HEK293 (cell line): ENCODE results near the gene SLU7.
A peak's percentile ranks its signal among the peaks of the same experiment; 100 is the strongest.

Experiments
- CTCF ChIA-PET: fragments of 350-600 bp; formaldehyde crosslinking; extraction: SDS; loops from one replicate; lab custom pipeline; 2021; ENCODE audit warnings: antibody characterized with exemption; lab: Yijun Ruan, JAX
- POLR2A ChIA-PET: fragments of 300-600 bp; formaldehyde crosslinking; extraction: SDS; loops from one replicate; lab custom pipeline; 2020; ENCODE audit warnings: antibody characterized with exemption, inconsistent platforms; lab: Yijun Ruan, JAX
- H3K27ac ChIP-seq: fragments of 200-500 bp; sonication (Bioruptor generic); 2 replicates; pipeline ENCODE4 v1.5.1; 2014; ENCODE audit warnings: low read depth, low read length, control low read depth, inconsistent platforms; ENCODE audit errors: extremely low read depth
- H3K36me3 ChIP-seq, 2 experiments: fragments of 200-500 bp in 1 of 2; sonication (Bioruptor generic) in 1 of 2; 1 replicate in 1 of 2; 2 replicates in 1 of 2; pipeline ENCODE4 v1.5.1; 2014 to 2017; ENCODE audit warnings: inconsistent platforms in 2 of 2, low read length in 2 of 2; ENCODE audit not compliant: control insufficient read depth in 2 of 2, insufficient read depth in 1 of 2
- H3K4me1 ChIP-seq: fragments of 200-500 bp; sonication (Bioruptor generic); 2 replicates; pipeline ENCODE4 v1.5.1; 2014; ENCODE audit warnings: mild to moderate bottlenecking, low read length, inconsistent platforms; ENCODE audit not compliant: control insufficient read depth, insufficient read depth
- H3K4me3 ChIP-seq: 2 replicates; pipeline ENCODE4 v1.5.1; 2011; ENCODE audit warnings: low read depth, mild to moderate bottlenecking, control low read depth, low read length, moderate library complexity
- H3K9me3 ChIP-seq: fragments of 200-500 bp; sonication (Bioruptor generic); 2 replicates; pipeline ENCODE4 v1.5.1; 2014; ENCODE audit warnings: low read depth, low read length, inconsistent platforms; ENCODE audit not compliant: control insufficient read depth, insufficient read depth
- FEZF1 ChIP-seq: fragments of 450-650 bp; formaldehyde crosslinking; IDR thresholded peaks from 2 replicates; pipeline ENCODE4 v1.5.1; 2016; ENCODE audit warnings: missing biosample characterization, missing genetic modification characterization
- RBAK ChIP-seq: fragments of 450-650 bp; formaldehyde crosslinking; IDR thresholded peaks from 2 replicates; pipeline ENCODE4 v1.5.1; 2016; ENCODE audit warnings: missing biosample characterization, missing genetic modification characterization
- ZNF10 ChIP-seq: fragments of 450-650 bp; formaldehyde crosslinking; IDR thresholded peaks from 2 replicates; pipeline ENCODE4 v1.5.1; 2017; ENCODE audit warnings: missing biosample characterization, missing genetic modification characterization
- ZNF121 ChIP-seq: fragments of 450-650 bp; formaldehyde crosslinking; IDR thresholded peaks from 2 replicates; pipeline ENCODE4 v1.5.1; 2016; ENCODE audit warnings: missing biosample characterization, missing genetic modification characterization
- ZNF155 ChIP-seq: fragments of 450-650 bp; formaldehyde crosslinking; IDR thresholded peaks from 2 replicates; pipeline ENCODE4 v1.5.1; 2016; ENCODE audit warnings: missing biosample characterization, missing genetic modification characterization
- ZNF169 ChIP-seq: fragments of 450-650 bp; formaldehyde crosslinking; IDR thresholded peaks from 2 replicates; pipeline ENCODE4 v1.5.1; 2016; ENCODE audit warnings: missing biosample characterization, missing genetic modification characterization
- ZNF223 ChIP-seq: fragments of 450-650 bp; formaldehyde crosslinking; IDR thresholded peaks from 2 replicates; pipeline ENCODE4 v1.5.1; 2016; ENCODE audit warnings: missing biosample characterization, missing genetic modification characterization
- ZNF302 ChIP-seq: fragments of 450-650 bp; formaldehyde crosslinking; IDR thresholded peaks from 2 replicates; pipeline ENCODE4 v1.5.1; 2016; ENCODE audit warnings: missing biosample characterization, missing genetic modification characterization, low read depth
- ZNF416 ChIP-seq: fragments of 450-650 bp; formaldehyde crosslinking; IDR thresholded peaks from 2 replicates; pipeline ENCODE4 v1.5.1; 2016; ENCODE audit warnings: missing biosample characterization, missing genetic modification characterization
- ZNF423 ChIP-seq: fragments of 450-650 bp; formaldehyde crosslinking; IDR thresholded peaks from 2 replicates; pipeline ENCODE4 v1.5.1; 2016; ENCODE audit warnings: missing biosample characterization, missing genetic modification characterization
- ZNF548 ChIP-seq: fragments of 450-650 bp; formaldehyde crosslinking; IDR thresholded peaks from 2 replicates; pipeline ENCODE4 v1.5.1; 2016; ENCODE audit warnings: missing biosample characterization, missing genetic modification characterization
- ZNF549 ChIP-seq: fragments of 450-650 bp; IDR thresholded peaks from 2 replicates; pipeline ENCODE4 v1.5.1; 2018; ENCODE audit warnings: missing biosample characterization, missing genetic modification characterization, mild to moderate bottlenecking, inconsistent platforms, moderate library complexity
- ZNF558 ChIP-seq: fragments of 450-650 bp; formaldehyde crosslinking; IDR thresholded peaks from 2 replicates; pipeline ENCODE4 v1.5.1; 2016; ENCODE audit warnings: missing biosample characterization, missing genetic modification characterization
- ZNF629 ChIP-seq: fragments of 450-650 bp; formaldehyde crosslinking; IDR thresholded peaks from 2 replicates; pipeline ENCODE4 v1.5.1; 2017; ENCODE audit warnings: missing biosample characterization, missing genetic modification characterization
- TF ChIP-seq, protein P1 (sequence below): fragments of 450-650 bp; formaldehyde crosslinking; IDR thresholded peaks from 2 replicates; pipeline ENCODE4 v1.5.1; 2016; ENCODE audit warnings: missing biosample characterization, missing genetic modification characterization

The SLU7 gene

GRCh38 chr5:160466889-160467554 lies 48.1 kb upstream of the SLU7 start (continued):
- TF ChIP-seq ZNF416 (tag by site-specific recombination) (no peak), ZNF302 (tag by site-specific recombination) (no peak), RBAK (tag by site-specific recombination) (no peak)

DNA sequence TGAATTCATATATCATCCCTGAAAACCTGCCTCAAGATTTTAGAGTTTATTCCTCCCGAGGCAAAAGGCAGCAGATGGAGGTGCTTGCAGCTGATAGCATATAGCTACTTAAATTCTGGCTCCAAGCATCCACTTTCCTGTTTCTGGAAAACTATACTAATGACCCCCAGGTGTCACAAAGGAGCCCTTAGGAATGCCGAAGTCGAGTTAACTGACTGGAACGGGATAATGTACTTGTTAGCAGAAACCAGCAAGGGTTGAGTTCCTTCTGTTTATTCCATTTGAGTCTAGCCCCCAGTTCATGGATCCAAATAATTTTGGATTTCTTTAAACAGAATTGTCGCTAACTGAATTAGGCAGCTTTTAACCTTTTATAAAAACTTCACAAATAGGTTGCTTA lies 47.2 kb upstream of the SLU7 start:
- Histone ChIP-seq H3K4me1 (peaks cover 15% of the 10 kb centered on the region; the same call in 1 of the 2 replicates), H3K9me3 (no peaks in the 10 kb centered on the region), H3K27ac (no peak overlapping the region), H3K36me3 (no peaks in the 10 kb centered on the region), H3K4me3 (no peak overlapping the region)
- CTCF ChIA-PET: interaction anchor here (1.0 to 1.9 kb wide), 3 partner anchors 26 to 34 kb away, joined by 3 to 8 read pairs (median 6); no protein-coding TSS in a partner anchor
- TF ChIP-seq ZNF558: no peak
- POLR2A ChIA-PET: no interaction called here

- POLR2A ChIA-PET: no interaction called here
- Histone ChIP-seq H3K4me1 (peaks cover 12% of the 10 kb centered on the region; the same call in 1 of the 2 replicates), H3K9me3 (no peaks in the 10 kb centered on the region), H3K36me3 (no peaks in the 10 kb centered on the region), H3K27ac (no peak overlapping the region), H3K4me3 (no peak overlapping the region)
- CTCF ChIA-PET: interaction anchor here (1.2 kb wide), 1 partner anchor 27 kb away, joined by 5 read pairs; no protein-coding TSS in a partner anchor
- TF ChIP-seq ZNF629 (tag by site-specific recombination) (no peak), ZNF155 (tag by site-specific recombination) (no peak), ZNF548 (no peak), ZNF423 (tag by site-specific recombination) (no peak), ZNF169 (tag by site-specific recombination) (no peak)
Measured at GRCh38 chr5:160464466-160464797, 45.6 kb upstream of the SLU7 start.

DNA sequence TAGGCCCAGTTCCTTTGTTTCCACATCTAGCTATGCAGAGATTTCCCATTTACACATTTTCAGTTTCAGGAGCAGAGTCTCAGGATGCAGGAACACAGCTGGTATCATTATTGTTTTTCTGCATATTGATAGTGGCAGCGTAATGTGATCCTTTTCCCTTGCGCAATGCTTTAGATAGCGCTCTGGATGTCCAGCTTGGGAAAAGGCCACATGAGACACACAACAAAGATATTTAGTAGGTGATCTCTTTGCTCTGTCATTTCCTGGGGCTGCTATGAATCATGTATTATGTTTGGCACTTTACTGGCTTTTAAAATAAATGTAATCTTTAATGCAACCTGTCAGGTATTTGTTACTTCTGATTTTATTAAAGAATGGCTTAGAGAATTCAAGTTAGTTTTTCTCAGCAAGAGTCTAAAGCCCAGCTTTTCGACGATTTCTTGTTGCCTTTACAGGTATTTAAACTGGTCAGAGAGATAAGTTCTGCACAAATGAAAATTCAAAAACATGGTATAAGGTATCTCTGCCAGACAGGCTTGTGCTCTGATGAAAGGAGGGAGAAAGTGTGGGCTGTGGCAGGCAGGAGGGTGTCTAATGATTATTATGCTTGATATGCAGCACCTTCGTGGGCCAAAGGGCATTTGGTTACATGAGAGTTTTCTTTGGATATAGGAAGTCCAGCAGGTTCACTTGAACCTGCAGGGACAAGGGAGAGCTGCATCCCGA lies 45.0 kb upstream of the SLU7 start:
- POLR2A ChIA-PET: no interaction called here
- H3K9me3 ChIP-seq: no peaks in the 10 kb centered on the region
- peaks cover 12% of the 10 kb centered on the region; the same call in 1 of the 2 replicates for H3K4me1 ChIP-seq
- H3K4me3 ChIP-seq: no peak overlapping the region
- no peak overlapping the region for H3K27ac ChIP-seq
- no peaks in the 10 kb centered on the region for H3K36me3 ChIP-seq
- CTCF ChIA-PET: interaction anchor here (1.1 to 1.5 kb wide), 2 partner anchors 26 to 42 kb away, joined by 4 to 6 read pairs; partner anchors contain the start of gene PTTG1
- TF ChIP-seq, protein P1, sequence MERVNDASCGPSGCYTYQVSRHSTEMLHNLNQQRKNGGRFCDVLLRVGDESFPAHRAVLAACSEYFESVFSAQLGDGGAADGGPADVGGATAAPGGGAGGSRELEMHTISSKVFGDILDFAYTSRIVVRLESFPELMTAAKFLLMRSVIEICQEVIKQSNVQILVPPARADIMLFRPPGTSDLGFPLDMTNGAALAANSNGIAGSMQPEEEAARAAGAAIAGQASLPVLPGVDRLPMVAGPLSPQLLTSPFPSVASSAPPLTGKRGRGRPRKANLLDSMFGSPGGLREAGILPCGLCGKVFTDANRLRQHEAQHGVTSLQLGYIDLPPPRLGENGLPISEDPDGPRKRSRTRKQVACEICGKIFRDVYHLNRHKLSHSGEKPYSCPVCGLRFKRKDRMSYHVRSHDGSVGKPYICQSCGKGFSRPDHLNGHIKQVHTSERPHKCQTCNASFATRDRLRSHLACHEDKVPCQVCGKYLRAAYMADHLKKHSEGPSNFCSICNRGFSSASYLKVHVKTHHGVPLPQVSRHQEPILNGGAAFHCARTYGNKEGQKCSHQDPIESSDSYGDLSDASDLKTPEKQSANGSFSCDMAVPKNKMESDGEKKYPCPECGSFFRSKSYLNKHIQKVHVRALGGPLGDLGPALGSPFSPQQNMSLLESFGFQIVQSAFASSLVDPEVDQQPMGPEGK (tag by site-specific recombination): no peak
- TF ChIP-seq FEZF1 (tag by site-specific recombination): peak; percentile 43; the same call in 1 of the 2 replicates

GRCh38 chr5:160463227-160463626 lies 44.3 kb upstream of the SLU7 start:
- Histone ChIP-seq H3K4me1 (peaks cover 12% of the 10 kb centered on the region; the same call in 1 of the 2 replicates), H3K9me3 (no peaks in the 10 kb centered on the region), H3K36me3 (no peaks in the 10 kb centered on the region), H3K27ac (no peak overlapping the region), H3K4me3 (no peak overlapping the region)
- ChIA-PET POLR2A (no interaction called here), CTCF (interaction anchor here (0.8 to 1.5 kb wide), 4 partner anchors 22 to 42 kb away, joined by 3 to 6 read pairs (median 4); partner anchors contain the start of gene PTTG1)
- TF ChIP-seq ZNF549 (tag by site-specific recombination) (no peak), ZNF121 (no peak), ZNF223 (tag by site-specific recombination) (no peak), ZNF416 (tag by site-specific recombination) (no peak), ZNF10 (tag by site-specific recombination) (no peak)
